ENCODE measurements around the gene CWC22.
"Not testable (repeated sequence)": the region's sequence is repeated elsewhere in the genome, so short reads cannot be mapped to it uniquely, and the experiment has no call there.

The CWC22 gene

DNA sequence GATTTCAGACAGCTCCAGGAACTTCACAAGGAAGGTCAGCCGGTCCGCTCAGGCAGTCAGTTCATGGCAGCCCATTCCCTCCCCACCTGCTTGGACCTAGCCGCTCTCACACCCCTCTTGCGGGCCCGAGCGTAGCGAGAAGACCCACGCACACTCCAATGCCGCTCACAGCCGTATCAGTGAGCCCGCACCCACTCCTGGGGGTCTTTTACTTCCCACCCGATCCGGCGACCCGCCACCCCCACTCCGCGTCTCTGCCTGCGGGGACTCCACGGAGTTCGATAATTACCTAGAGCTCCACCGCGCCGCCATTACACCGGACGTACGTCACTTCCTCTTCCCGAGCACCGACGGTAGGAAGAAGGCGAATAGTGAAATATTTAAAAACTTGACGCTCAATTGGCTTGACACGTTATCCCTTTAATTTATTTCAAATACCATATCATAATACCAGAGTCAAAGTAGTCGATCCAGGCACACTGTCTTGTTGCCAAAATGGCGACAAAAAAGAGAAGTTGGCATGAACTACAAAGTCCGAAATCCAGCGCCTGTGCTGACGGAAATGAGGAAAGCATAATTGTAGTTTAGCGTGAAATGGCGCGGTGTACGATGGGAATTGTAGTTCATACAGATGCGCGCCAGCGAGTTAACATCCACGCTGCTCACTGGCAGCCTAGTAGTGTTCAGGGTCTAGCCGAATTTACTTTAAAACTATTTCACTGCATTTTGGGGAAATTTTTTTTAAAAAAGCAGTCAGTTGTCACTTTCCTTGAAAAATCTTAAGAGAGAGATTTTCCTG, at the start of gene CWC22:
CWC22 (minus strand) TSS at position 517 of the 799 bp plus-strand sequence. CDS start 13,956 bp downstream, outside the sequence.
- peak; percentile 89 to 96 for DNase-seq

GRCh38 chr2:180056367-180057118, 49.4 kb upstream of the CWC22 start:
- no peak for DNase-seq

GRCh38 chr2:180054576-180054975, 47.5 kb upstream of the CWC22 start:
- not testable (repeated sequence) for DNase-seq

GRCh38 chr2:180050246-180050645, 43.1 kb upstream of the CWC22 start:
- no peak for DNase-seq

GRCh38 chr2:180048251-180048650, 41.2 kb upstream of the CWC22 start:
- DNase-seq = no peak

DNA sequence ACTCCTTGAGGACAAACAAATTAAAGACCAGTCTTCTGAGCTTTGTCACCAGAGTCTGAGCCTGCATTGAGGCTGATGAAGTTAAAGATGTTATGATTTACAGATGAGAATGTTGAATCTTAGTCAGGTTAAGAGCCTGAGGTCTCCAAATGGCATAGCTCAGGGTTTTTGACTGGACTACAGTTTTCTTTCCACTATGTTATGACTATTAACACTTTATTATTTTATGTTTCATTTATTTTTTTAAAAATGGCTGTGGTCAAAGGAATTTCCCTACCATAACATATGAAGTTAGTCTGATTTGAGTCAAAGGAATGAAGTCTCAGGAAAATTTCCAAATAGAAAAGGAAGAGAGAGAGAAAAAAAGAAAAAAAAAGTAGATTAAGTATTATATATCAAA, 39.7 kb upstream of the CWC22 start:
- no peak for DNase-seq

- DNase-seq = no peak
Measured at GRCh38 chr2:180046202-180046601, 39.1 kb upstream of the CWC22 start.

DNA sequence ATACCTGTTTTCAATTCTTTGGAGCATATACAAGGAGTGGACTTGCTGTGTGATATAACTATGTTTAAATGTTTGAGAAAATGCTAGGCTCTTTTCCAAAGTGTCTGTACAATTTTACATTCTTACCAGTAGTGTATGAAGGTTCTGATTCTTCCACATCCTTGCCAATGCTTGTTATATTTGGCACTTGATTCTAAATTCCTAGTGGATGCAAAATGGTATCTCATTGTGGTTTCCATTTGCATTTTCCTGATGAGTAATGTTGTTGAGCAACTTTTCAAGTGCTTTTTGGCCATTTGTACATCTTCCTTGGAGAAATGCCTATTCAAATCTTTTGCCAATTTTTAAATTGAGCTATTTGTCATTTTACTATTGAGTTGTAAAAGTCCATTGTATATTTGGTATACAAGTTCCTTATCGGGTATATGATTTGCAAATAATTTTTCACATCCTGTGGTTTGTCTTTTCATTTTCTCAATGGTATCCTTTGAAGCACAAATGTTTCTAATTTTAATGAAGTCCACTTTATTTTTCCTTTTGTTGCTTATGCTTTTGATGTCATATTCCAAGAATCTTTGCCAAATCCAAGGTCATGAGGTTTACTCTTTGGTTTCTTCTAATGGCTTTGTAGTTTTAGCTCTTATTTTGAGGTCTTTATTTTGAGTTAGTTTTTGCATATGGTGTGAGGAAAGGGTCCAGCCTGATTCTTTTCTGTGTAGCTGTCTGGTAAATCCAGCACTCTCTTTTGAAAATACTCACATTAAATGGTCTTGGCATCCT, 33.2 kb upstream of the CWC22 start:
- DNase-seq = no peak

DNA sequence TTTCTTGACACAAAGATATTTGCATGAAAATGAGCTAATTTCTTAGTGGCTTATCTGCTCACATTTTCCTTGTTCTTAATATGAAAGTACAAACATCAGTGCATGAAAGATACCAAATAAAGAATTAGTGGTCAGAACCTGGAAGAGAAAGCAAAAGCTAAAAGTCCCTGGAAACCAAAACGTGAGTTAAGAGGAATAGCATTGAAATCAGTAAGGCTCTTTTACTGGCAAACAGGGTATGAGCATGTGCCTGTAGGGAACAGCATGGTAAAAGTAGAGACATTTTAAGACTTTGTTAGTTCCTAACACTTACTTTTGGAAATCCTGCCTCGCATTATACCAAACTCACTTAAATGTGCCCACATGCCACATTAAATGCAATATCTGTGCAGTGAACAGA, 31.9 kb upstream of the CWC22 start:
- no peak for DNase-seq

- no peak for DNase-seq
Measured at GRCh38 chr2:180033993-180034894, 27.1 kb upstream of the CWC22 start.

DNA sequence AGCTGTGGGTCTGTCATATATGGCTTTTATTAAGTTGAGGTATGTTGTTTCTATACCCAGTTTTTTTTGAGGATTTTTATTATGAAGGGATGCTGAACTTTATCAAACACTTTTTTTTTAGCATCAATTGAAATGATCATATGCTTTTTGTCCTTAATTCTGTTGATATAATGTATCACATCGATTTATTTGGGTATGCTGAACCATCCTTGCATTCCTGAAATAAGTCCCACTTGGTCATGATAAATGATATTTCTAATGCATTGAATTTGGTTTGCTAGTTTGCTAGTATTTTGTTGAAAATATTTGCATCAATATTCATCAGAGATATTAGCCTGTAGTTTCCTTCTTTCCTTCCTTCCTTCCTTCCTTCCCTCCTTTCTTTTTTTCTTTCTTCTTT, 22.5 kb upstream of the CWC22 start:
- DNase-seq = no peak

- no peak for DNase-seq
Measured at GRCh38 chr2:180021850-180022249, 14.8 kb upstream of the CWC22 start.

GRCh38 chr2:180017784-180018183, 10.7 kb upstream of the CWC22 start:
- DNase-seq = no peak

- DNase-seq = no peak
Measured at GRCh38 chr2:180016937-180017336, 9.8 kb upstream of the CWC22 start.

DNA sequence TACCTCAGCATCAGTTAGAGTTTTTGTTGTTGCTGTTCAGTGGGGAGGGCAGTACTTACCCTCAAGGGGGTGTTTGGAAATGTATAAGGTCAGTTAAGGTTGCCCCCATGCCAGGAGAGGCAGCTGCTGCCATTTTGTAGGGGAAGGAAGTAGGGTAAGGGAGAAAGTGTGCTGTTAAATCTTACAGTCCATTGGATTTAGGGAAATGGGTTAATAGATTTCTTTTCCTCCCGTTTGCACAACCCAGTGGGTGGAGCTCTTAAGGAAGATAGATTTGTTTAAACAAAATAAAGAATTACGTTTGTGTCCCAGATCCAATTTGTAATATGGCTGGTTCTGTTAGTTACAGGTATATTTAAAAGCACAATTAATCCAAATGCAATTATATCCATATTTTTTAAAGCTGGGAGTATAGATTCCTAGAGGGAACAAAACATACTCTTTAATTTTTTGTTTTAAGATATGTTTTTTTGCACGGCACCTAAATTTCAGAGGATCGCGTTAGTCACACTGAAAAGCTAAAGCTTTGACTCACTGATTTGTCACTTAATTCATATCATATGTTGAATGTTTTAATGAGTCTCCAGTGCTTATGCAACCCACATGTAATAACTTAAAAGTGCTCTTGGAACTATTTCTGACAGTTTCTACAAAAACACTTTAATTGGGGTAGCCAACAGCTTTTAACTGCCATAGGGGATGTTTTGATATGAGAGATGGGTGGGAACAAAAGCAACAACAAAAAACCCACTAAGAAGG, 9.0 kb upstream of the CWC22 start:
- DNase-seq = no peak

GRCh38 chr2:180012523-180012922, 5.4 kb upstream of the CWC22 start:
- DNase-seq = no peak

- no peak for DNase-seq
Measured at GRCh38 chr2:180010701-180011100, 3.6 kb upstream of the CWC22 start.

DNA sequence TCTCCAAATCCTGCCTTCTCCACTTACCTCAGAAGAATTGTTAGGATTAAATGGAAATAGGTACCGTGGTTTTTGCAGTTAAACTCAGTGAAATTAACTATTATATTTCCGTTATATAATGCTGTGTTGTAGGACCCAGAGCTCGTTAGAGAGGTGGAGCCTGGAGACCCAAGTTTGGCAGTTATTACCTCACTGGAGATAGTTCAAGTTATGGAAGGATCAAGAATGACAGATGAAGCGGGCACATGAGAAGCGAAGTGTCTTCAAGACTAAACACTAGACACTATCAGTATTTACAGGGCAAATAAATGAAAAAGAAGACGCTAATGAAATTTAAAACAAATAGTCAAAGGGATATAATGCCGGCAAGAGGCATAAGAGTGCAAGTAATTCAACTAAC, 866 bp downstream of the CWC22 start:
- DNase-seq = no peak

GRCh38 chr2:180005465-180005864, 1.6 kb downstream of the CWC22 start:
- not testable (repeated sequence) for DNase-seq

DNA sequence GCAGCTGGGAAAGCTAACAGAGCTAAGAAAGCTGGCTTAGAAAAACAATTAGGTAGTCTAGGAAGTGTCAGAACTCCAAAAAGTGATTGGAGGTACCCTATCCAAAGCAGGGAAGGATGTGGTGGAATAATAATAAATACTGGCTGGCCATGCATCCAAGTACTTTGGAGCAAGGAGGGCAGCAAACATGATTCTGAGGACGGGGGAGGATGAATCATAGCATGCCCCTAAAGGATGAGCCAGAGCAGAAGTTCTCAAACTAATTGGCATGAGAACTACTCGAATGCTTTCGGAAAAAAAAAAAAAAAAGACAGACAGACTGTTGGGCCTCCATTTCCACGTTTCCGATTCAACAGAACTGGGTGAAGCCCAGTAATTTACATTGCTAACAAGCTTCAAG, 2.4 kb downstream of the CWC22 start:
- no peak for DNase-seq

DNA sequence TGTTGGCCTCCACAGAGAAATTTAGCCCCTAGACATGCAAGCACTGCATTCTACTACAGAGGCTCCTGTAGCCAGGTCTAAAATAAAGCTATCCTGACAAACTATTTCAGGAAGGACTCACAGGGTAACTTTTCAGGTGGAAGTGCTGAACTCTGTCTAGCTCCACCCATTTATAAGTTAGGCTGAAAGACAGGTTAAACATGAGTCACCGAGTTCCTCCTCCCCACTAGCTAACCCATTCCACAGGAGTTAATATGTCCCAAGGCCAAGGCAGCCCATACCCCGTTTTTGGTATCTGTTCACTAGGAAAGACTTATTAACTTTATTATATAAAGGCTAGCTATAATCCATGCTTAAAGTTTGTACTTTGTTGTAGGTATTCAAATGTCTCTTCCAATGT, 3.5 kb downstream of the CWC22 start:
- no peak for DNase-seq

- peak in 1 of 2 donors; percentile 19 for DNase-seq
Measured at GRCh38 chr2:180003073-180003472, 4.0 kb downstream of the CWC22 start.
